Gastrocnemius medialis (tissue), 4 donors: ENCODE data around the gene MAL. TPM values are rescaled to one million over a fixed set of nuclear protein-coding genes. Genes with fewer than 3 reads are reported as not detected.

Experiments
- ATAC-seq, 2 donors: fragments of 150-250 bp; one replicate each; pipeline ENCODE4 v1.9.1; 2016
- DNase-seq, 2 donors: peaks; one replicate each; pipeline ENCODE4 v3.0.0-alpha.2; 2019
- H3K27ac ChIP-seq, 4 donors: fragments of 200-600 bp; sonication (generic); 1 replicate in 1 of 4; 2 replicates in 3 of 4; pipeline ENCODE4 v1.5.1; 2016 to 2018; ENCODE audit warnings: mild to moderate bottlenecking in 2 of 4, moderate library complexity in 1 of 4
- H3K27me3 ChIP-seq, 3 donors: fragments of 200-600 bp; sonication (generic) in 2 of 3; 1 replicate in 1 of 3; 2 replicates in 2 of 3; pipeline versions ENCODE4 v1.5.1 to v1.6.0; 2016 to 2019; ENCODE audit warnings: mild to moderate bottlenecking in 1 of 3, moderate library complexity in 1 of 3
- H3K36me3 ChIP-seq, 2 donors: fragments of 200-600 bp; sonication (generic) in 1 of 2; one replicate each; pipeline ENCODE4 v1.5.1; 2017 to 2018
- H3K4me1 ChIP-seq, 2 donors: fragments of 200-600 bp; sonication (generic) in 1 of 2; one replicate each; pipeline ENCODE4 v1.5.1; 2016 to 2017; ENCODE audit warnings: mild to moderate bottlenecking in 2 of 2
- H3K4me3 ChIP-seq, 4 donors: fragments of 200-600 bp; sonication (generic) in 3 of 4; 1 replicate in 1 of 4; 2 replicates in 3 of 4; pipeline ENCODE4 v1.5.1; 2016 to 2019; ENCODE audit warnings: mild to moderate bottlenecking in 2 of 4
- H3K9me3 ChIP-seq, 3 donors: fragments of 200-600 bp; sonication (generic) in 2 of 3; 1 replicate in 1 of 3; 2 replicates in 2 of 3; pipeline ENCODE4 v1.5.1; 2016 to 2019
- POLR2A ChIP-seq, 2 donors: fragments of 450-650 bp; IDR thresholded peaks; one replicate each; pipeline ENCODE4 v1.6.1; 2017; ENCODE audit warnings: antibody characterized with exemption in 2 of 2, mild to moderate bottlenecking in 2 of 2, moderate library complexity in 2 of 2
- in situ Hi-C, 4 donors: fragments of 200-750 bp; cut with MboI; loops; one replicate each; pipeline versions ENCODE4 v1.15.0 to v1.8.0; 2017; ENCODE audit warnings: low sequenced_read_pairs in 4 of 4
- intact Hi-C: fragments of 100-400 bp; cut with DNase I; formaldehyde crosslinking; loops from one replicate; pipeline ENCODE4 v1.15.1; 2023; ENCODE audit warnings: low total_unique reads
- total RNA-seq, 4 donors: library from RNA; depleted of rRNA; stranded (reverse); fragments of >200 nt; gene quantifications; one replicate each; pipeline versions ENCODE4 v1.1.0 to v1.2.3, GENCODE V29; 2016
- TF ChIP-seq, protein P1 (sequence below), 5 experiments: fragments of 450-650 bp in 3 of 5; fragments of 200-600 bp in 2 of 5; sonication (generic) in 2 of 5; IDR thresholded peaks in 4 of 5; conservative IDR thresholded peaks in 1 of 5; 1 replicate in 4 of 5; 2 replicates in 1 of 5; pipeline ENCODE4 v1.5.1; 2016 to 2019; ENCODE audit warnings: antibody characterized with exemption in 5 of 5, mild to moderate bottlenecking in 3 of 5, moderate library complexity in 3 of 5

Gene MAL
- total RNA-seq, 4 donors from 2014 or later, result 0.64 to 2.4 (median 0.87) TPM; not detected in 1

DNA sequence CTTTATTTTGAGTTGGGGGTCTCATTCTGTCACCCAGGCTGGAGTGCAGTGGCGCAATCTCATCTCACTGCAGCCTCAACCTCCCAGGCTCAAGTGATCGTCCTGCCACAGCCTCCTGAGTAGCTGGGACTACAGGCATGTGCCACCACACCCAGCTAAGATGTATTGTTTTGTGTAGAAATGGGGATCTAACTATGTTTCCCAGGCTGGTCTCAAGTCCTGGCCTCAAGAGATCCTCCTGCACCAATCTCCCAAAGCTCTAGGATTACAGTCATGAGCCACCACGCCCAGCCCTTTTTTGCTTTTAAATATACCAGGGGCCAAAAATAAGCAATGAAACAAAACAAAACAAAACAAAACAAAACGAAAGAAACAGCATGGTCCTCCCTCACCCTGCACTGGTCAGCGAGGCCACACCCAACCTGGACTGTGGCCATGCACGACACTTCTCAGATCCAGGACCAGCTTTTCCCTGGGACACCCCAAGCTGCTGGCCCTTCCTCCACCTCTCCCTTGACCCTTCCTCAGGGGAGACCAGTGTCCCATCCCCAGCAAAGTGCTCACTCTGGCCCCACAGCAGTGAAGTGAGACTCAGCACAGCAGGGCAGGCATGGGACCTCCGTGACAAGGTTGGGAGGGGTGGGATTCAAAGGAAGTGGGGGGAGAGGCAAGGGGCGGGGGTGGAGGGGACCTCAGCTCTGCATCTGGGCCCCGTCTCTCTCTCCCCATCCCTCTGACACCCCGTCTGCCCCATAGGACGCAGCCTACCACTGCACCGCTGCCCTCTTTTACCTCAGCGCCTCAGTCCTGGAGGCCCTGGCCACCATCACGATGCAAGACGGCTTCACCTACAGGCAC, 23.5 kb downstream of the MAL start:
- TF ChIP-seq, protein P1, sequence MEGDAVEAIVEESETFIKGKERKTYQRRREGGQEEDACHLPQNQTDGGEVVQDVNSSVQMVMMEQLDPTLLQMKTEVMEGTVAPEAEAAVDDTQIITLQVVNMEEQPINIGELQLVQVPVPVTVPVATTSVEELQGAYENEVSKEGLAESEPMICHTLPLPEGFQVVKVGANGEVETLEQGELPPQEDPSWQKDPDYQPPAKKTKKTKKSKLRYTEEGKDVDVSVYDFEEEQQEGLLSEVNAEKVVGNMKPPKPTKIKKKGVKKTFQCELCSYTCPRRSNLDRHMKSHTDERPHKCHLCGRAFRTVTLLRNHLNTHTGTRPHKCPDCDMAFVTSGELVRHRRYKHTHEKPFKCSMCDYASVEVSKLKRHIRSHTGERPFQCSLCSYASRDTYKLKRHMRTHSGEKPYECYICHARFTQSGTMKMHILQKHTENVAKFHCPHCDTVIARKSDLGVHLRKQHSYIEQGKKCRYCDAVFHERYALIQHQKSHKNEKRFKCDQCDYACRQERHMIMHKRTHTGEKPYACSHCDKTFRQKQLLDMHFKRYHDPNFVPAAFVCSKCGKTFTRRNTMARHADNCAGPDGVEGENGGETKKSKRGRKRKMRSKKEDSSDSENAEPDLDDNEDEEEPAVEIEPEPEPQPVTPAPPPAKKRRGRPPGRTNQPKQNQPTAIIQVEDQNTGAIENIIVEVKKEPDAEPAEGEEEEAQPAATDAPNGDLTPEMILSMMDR (IDR thresholded peaks at IDR 0.05 in 4 of 5, conservative IDR thresholded peaks at IDR 0.05 in 1 of 5), result no peak
- no peak for TF ChIP-seq POLR2A (IDR thresholded peaks at IDR 0.05)
- in situ Hi-C loops, result no loop called here
- Histone ChIP-seq H3K4me1 (peaks cover 0 to 3% of the 10 kb centered on the region in 2 donors), H3K27me3 (peaks cover 0 to 4% (median 0%) of the 10 kb centered on the region in 3 donors), H3K9me3 (no peaks in the 10 kb centered on the region), H3K36me3 (no peaks in the 10 kb centered on the region), H3K27ac (no peak overlapping the region), H3K4me3 (no peak overlapping the region)
- intact Hi-C loops, result no loop called here
- ATAC-seq (no peak), DNase-seq (no peak)

DNA sequence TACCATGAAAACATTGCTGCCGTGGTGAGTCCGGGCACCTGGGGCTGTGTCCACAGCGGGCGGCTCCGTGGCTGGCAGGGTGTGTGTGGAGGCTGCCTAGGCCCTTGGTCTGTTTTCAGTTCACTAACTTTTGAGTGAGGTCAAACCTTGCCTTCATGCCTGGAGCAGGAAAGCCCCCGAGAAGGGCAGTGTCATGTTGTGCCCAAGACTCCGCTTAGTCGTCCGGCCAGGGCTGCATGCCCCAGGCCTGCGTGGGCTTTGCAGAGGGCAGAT, 24.1 kb downstream of the MAL start:
- Histone ChIP-seq H3K4me1 (no peaks in the 10 kb centered on the region), H3K27ac (no peak overlapping the region), H3K36me3 (no peaks in the 10 kb centered on the region), H3K9me3 (no peaks in the 10 kb centered on the region), H3K27me3 (peaks cover 0 to 4% (median 0%) of the 10 kb centered on the region in 3 donors), H3K4me3 (no peak overlapping the region)
- in situ Hi-C loops, result no loop called here
- intact Hi-C loops, result no loop called here
- DNase-seq, result no peak
- ATAC-seq, result no peak
- TF ChIP-seq, protein P1 (IDR thresholded peaks at IDR 0.05 in 4 of 5, conservative IDR thresholded peaks at IDR 0.05 in 1 of 5), result no peak
- no peak for TF ChIP-seq POLR2A (IDR thresholded peaks at IDR 0.05)

DNA sequence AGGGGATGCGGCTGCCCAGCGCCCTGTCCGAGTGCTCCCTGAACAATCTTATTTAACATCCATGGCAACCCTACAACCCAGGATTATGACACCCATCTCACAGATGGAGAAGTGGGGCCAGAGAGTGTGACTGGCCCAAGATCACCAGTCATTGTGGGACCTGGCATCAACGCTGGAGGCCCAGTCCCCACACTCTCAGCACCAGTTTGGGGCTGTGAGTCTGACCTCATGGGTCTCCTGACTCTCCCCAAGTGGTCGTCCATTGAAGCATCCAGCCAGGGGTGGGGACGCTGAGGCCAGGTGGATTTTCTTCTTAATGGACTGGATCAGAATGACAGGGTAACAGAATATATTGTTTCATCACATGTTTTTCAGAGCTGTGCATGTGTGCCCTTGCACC, 24.5 kb downstream of the MAL start:
- TF ChIP-seq, protein P1 (IDR thresholded peaks at IDR 0.05 in 4 of 5, conservative IDR thresholded peaks at IDR 0.05 in 1 of 5), result no peak
- no peak for TF ChIP-seq POLR2A (IDR thresholded peaks at IDR 0.05)
- no peaks in the 10 kb centered on the region for H3K4me1 ChIP-seq
- intact Hi-C loops, result no loop called here
- in situ Hi-C loops, result no loop called here
- H3K27me3 ChIP-seq, result peaks cover 0 to 4% (median 0%) of the 10 kb centered on the region in 3 donors
- no peak for ATAC-seq
- no peak overlapping the region for H3K27ac ChIP-seq
- no peaks in the 10 kb centered on the region for H3K9me3 ChIP-seq
- no peak for DNase-seq
- H3K4me3 ChIP-seq, result no peak overlapping the region
- H3K36me3 ChIP-seq, result no peaks in the 10 kb centered on the region

DNA sequence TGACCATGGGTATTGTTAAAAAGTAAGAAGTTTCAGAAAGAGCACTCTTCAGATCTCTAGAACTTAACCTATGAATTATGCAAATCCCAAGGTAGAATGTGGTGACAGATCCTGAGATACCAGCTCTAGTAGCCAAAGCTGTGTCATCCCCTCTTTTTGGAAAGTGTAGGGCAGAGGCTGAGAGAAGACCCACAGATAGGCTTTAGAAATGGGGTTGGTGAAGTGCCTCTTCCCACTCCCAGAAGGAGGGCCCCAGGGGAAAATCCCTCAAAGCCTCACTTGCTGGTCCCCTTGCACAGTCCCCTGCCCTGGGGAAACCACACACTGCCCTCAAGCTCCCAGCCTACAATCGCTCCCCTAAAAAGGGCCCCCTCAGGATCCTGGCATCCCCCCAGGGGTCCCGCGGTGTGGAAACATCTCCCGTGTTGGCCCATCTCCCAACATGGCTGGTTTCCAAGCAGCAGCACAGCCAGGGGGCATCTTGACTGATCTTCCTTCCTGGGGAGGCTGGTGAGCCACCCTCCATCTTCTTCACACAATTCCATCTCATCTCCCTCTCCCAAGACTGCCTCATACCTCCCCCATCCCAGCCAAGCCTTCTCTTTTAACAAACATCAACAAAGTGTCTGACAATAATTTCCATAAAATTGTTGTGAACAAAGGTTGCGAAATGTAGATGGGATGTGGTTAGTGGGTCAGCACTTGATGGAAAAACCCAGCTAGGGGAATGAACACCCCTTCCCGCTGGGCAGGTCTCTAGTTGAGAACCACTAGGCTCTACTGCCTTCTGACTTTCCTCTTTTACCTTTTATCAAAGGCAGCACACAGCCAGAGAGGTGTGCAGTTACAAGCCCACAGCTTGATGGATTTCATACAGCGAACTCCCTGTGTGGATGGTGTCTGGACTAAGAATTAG, 25.1 kb downstream of the MAL start:
- TF ChIP-seq, protein P1 (IDR thresholded peaks at IDR 0.05 in 4 of 5, conservative IDR thresholded peaks at IDR 0.05 in 1 of 5), result no peak
- no peak for TF ChIP-seq POLR2A (IDR thresholded peaks at IDR 0.05)
- intact Hi-C loops (no loop called here), in situ Hi-C loops (no loop called here)
- no peak for ATAC-seq
- Histone ChIP-seq H3K27me3 (peaks cover 0 to 4% (median 0%) of the 10 kb centered on the region in 3 donors), H3K4me3 (no peak overlapping the region), H3K9me3 (no peaks in the 10 kb centered on the region), H3K4me1 (no peaks in the 10 kb centered on the region), H3K36me3 (no peaks in the 10 kb centered on the region), H3K27ac (no peak overlapping the region)
- DNase-seq, result no peak
